ENCODE data around the gene ITGB3BP. TPM values are rescaled to one million over a fixed set of nuclear protein-coding genes. Genes with fewer than 3 reads are reported as not detected.
"Not testable (repeated sequence)": the region's sequence is repeated elsewhere in the genome, so short reads cannot be mapped to it uniquely, and the experiment has no call there.

The ITGB3BP gene, protein sequence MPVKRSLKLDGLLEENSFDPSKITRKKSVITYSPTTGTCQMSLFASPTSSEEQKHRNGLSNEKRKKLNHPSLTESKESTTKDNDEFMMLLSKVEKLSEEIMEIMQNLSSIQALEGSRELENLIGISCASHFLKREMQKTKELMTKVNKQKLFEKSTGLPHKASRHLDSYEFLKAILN
- 18.1 and 19.3 TPM in 2 replicates for total RNA-seq

DNA sequence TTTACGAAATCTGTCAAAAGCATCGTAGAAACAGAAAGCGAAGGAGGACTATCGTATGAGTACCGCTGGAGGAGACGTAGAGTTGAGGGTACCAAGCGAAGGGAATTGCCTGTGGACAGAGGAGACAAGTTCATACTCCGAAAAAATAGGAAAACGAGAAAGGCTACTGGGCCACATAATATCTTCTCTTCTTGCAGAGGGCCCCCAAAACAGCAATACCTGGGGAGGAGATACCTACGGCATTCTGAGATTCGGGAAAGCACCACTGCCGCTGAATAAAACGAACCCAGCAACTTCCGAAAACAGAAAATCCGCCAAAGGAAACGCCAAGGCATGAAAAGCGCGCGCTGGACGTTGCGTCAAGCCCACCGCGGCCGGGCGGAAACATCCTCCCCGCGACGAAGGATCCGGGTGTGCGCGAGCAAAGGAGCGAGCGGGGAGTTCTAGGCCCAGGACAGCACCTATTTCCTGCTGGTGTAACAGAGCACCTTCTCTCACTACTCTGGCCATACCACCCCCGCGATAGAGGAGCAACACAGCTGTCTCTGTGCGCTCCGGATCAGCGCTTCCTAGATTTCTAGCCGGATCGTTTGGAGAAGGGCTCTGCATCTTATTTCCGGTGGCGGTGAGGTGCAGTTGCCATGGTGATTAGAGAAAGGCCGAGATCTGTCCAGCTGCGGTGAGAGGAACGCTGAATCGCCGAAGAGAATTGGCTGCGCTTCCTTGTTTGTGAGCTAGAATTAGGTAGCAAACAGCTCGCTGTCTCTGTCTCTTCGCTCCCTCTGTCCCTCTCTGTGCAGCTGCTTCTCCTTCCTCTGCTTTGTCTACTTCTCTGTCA lies at the start of gene ITGB3BP, which contains the start of gene EFCAB7:
Gene ITGB3BP, minus strand, starts transcription at position 335 of the 838 bp plus-strand sequence. Its CDS starts 92 bp downstream, at position 243.
Gene EFCAB7, plus strand, starts transcription at position 635 of the 838 bp plus-strand sequence. CDS start 2,048 bp downstream, outside the sequence.
- H3K4me3 ChIP-seq (ENCODE audit: low read depth, low read length): peak within 1 kb of the TSS; percentile 85
- DNase-seq (ENCODE audit: low read depth): peak; percentile 97
- TF ChIP-seq, protein P1, sequence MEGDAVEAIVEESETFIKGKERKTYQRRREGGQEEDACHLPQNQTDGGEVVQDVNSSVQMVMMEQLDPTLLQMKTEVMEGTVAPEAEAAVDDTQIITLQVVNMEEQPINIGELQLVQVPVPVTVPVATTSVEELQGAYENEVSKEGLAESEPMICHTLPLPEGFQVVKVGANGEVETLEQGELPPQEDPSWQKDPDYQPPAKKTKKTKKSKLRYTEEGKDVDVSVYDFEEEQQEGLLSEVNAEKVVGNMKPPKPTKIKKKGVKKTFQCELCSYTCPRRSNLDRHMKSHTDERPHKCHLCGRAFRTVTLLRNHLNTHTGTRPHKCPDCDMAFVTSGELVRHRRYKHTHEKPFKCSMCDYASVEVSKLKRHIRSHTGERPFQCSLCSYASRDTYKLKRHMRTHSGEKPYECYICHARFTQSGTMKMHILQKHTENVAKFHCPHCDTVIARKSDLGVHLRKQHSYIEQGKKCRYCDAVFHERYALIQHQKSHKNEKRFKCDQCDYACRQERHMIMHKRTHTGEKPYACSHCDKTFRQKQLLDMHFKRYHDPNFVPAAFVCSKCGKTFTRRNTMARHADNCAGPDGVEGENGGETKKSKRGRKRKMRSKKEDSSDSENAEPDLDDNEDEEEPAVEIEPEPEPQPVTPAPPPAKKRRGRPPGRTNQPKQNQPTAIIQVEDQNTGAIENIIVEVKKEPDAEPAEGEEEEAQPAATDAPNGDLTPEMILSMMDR (IDR thresholded peaks at IDR 0.05; ENCODE audit: insufficient read depth, low read depth, low read length): no peak

DNA sequence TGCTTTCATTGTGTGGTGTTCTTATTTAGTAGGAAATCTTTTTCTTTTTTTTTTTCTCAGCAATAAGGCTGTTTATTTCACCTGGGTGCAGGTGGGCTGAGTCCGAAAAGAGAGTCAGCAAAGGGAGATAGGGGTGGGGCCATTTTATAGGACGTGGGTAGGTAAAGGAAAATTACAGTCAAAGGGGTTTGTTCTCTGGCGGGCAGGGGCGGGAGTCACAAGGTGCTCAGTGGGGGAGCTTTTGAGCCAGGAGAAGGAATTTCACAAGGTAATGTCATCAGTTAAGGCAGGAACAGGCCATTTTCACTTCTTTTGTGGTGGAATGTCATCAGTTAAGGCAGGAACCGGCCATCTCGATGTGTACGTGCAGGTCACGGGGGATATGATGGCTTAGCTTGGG lies 49.7 kb upstream of the ITGB3BP start:
- H3K4me3 ChIP-seq (ENCODE audit: low read depth, low read length); DNase-seq (ENCODE audit: low read depth): not testable (repeated sequence)

DNA sequence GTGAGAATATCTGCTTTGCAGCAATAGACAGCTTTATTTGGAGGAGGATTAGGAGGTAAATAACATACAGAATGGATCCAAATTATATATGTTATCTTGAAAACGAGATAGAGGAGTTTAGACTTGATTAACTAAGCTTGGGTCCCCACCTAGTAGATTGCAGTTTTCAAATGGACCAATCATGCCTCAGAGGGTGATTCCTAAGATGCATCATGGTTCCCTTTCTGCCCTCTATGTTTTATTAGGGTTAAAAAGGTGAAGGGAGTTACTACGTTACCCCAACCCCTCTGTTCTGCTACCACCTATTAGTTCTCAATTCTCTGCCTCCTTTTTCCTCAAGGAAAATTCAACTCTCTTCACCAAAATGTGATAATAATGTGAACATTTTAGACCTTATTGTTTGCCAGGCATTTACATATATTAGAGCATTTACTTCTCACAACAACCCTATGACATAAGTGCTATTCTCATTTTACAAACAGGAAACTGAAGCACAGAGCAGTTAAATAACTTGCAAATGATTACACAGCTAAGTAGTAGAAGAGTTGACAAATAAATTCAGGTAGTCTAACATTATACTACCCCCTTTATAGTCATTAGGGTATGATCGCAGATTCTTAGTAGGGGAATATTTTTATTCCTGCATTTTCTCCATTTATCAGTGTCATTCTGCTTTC lies 46.8 kb upstream of the ITGB3BP start:
- TF ChIP-seq, protein P1 (IDR thresholded peaks at IDR 0.05; ENCODE audit: insufficient read depth, low read depth, low read length): no peak
- no peak overlapping the region for H3K4me3 ChIP-seq (ENCODE audit: low read depth, low read length)
- no peak for DNase-seq (ENCODE audit: low read depth)

DNA sequence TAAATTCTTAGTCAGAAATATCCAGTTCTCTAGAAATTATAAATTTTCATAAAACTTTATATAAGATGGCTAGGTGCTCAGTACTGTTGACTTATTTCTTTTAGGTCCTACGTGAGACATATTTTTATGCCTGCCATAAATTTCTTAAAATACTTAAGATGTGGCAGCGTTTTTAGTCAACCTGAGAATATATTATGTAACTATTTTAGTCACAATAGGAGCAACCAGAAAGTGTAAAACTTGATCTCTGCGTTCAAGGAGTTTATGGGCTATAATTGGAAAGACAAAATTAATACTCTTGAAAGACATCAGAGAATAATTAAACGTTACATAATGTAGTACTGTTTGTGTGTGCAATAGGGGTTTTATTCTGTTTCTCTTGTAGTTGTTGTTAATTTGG lies 46.0 kb upstream of the ITGB3BP start:
- no peak for DNase-seq (ENCODE audit: low read depth)
- no peak overlapping the region for H3K4me3 ChIP-seq (ENCODE audit: low read depth, low read length)
- TF ChIP-seq, protein P1 (IDR thresholded peaks at IDR 0.05; ENCODE audit: insufficient read depth, low read depth, low read length): no peak

DNA sequence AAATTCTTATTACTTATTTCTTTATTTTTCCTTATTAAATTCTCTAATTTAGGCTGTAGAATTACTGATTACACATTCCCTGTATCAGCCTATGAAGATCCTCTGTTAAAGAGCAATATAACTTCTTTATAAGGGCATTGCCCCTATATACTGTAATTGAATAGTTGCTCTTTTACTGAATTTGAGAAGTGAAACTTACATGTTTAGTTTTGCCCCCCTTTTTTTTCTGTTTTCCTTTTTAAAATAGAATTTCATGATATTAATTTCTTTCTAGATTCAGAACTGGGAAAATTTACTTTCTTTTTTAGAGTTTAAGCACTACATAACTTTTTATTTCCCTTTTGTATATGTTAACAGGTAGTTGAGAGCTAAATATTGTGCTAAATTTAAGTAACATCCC lies 40.7 kb upstream of the ITGB3BP start:
- TF ChIP-seq, protein P1 (IDR thresholded peaks at IDR 0.05; ENCODE audit: insufficient read depth, low read depth, low read length): no peak
- DNase-seq (ENCODE audit: low read depth): no peak
- H3K4me3 ChIP-seq (ENCODE audit: low read depth, low read length): no peak overlapping the region

DNA sequence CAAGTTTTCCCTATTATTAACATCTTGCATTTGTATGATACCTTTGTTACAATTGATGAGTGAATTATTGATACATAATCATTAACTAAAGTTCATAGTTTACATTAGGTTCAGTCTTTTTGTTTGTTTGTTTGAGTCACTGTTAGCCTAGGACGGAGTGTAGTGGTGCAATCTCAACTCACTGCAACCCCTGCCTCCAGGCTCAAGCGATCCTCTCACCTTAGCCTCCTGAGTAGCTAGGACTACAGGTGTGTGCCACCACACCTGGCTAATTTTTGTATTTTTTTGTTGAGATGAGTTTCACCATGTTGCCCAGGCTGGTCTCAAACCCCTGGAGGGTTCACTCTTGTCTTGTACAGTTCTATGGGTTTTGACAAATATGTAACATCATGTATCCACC lies 36.3 kb upstream of the ITGB3BP start:
- DNase-seq (ENCODE audit: low read depth): no peak
- TF ChIP-seq, protein P1 (IDR thresholded peaks at IDR 0.05; ENCODE audit: insufficient read depth, low read depth, low read length): no peak
- no peak overlapping the region for H3K4me3 ChIP-seq (ENCODE audit: low read depth, low read length)

All from fibroblast of villous mesenchyme (primary cell).